Activated CD8-positive, alpha-beta memory T cell treated with anti-CD3 and anti-CD28 coated beads for 36 hours (primary cell): Measurements from ENCODE around the gene GTPBP2. TPM values are rescaled to one million over a fixed set of nuclear protein-coding genes. Genes with fewer than 3 reads are reported as not detected.
"Not testable (repeated sequence)": the region's sequence is repeated elsewhere in the genome, so short reads cannot be mapped to it uniquely, and the experiment has no call there.

Source experiments
- CTCF ChIA-PET: fragments of 350-600 bp; sonication (Branson Sonifier 250); formaldehyde crosslinking; loops from one replicate; lab custom pipeline; 2021; ENCODE audit warnings: antibody characterized with exemption; lab: Charles Lee
- POLR2A ChIA-PET: fragments of 350-600 bp; sonication (Branson Sonifier 250); formaldehyde crosslinking; loops from one replicate; lab custom pipeline; 2021; ENCODE audit warnings: antibody characterized with exemption; lab: Charles Lee
- total RNA-seq, 2 experiments: library from RNA; stranded (reverse); gene quantifications; one replicate each; pipeline ENCODE4 v1.2.3, GENCODE V29; 2021

GTPBP2 gene
- total RNA-seq, 2 experiments from 2014 or later, result 47.9 to 48.6 TPM

- CTCF ChIA-PET, result interaction anchor here (0.7 to 1.5 kb wide), 3 partner anchors 18 to 484 kb away, joined by 3 read pairs; no protein-coding TSS in a partner anchor
- POLR2A ChIA-PET, result no interaction called here
Measured at GRCh38 chr6:43610431-43610830, 18.6 kb downstream of the GTPBP2 start.

- CTCF ChIA-PET, result interaction anchor here (0.5 to 1.7 kb wide), 3 partner anchors 12 to 265 kb away, joined by 3 to 6 read pairs (median 5); no protein-coding TSS in a partner anchor
- POLR2A ChIA-PET, result no interaction called here
Measured at GRCh38 chr6:43609402-43609801, 19.7 kb downstream of the GTPBP2 start.

GRCh38 chr6:43608807-43609206 lies 20.3 kb downstream of the GTPBP2 start:
- POLR2A ChIA-PET, result interaction anchor here (0.5 kb wide), 1 partner anchor 38 kb away, joined by 4 read pairs; no protein-coding TSS in a partner anchor
- CTCF ChIA-PET, result interaction anchor here (0.5 to 1.7 kb wide), 8 partner anchors 10 to 265 kb away, joined by 3 to 6 read pairs (median 4); no protein-coding TSS in a partner anchor

GRCh38 chr6:43608310-43608763 lies 20.7 kb downstream of the GTPBP2 start:
- POLR2A ChIA-PET, result interaction anchor here (0.5 to 0.7 kb wide), 2 partner anchors 16 to 38 kb away, joined by 3 to 4 read pairs; no protein-coding TSS in a partner anchor
- CTCF ChIA-PET, result interaction anchor here (0.5 to 1.7 kb wide), 8 partner anchors 8 to 116 kb away, joined by 3 to 6 read pairs (median 4); no protein-coding TSS in a partner anchor

- POLR2A ChIA-PET, result no interaction called here
- CTCF ChIA-PET, result interaction anchor here (0.6 to 1.0 kb wide), 2 partner anchors 12 to 169 kb away, joined by 4 to 6 read pairs; no protein-coding TSS in a partner anchor
Measured at GRCh38 chr6:43606019-43606418, 23.0 kb downstream of the GTPBP2 start.

- ChIA-PET CTCF (no interaction called here), POLR2A (no interaction called here)
Measured at GRCh38 chr6:43604174-43604573, 24.9 kb downstream of the GTPBP2 start.

GRCh38 chr6:43600595-43600994 lies 28.5 kb downstream of the GTPBP2 start:
- CTCF ChIA-PET, result interaction anchor here (0.6 kb wide), 1 partner anchor 84 kb away, joined by 3 read pairs; the partner anchor contains the start of gene YIPF3
- POLR2A ChIA-PET, result no interaction called here

- ChIA-PET CTCF (no interaction called here), POLR2A (no interaction called here)
Measured at GRCh38 chr6:43593938-43594337, 35.1 kb downstream of the GTPBP2 start.

- POLR2A ChIA-PET, result interaction anchor here (0.7 kb wide), 1 partner anchor 657 kb away, joined by 3 read pairs; the partner anchor contains the start of gene HSP90AB1
- CTCF ChIA-PET, result not testable (repeated sequence)
Measured at GRCh38 chr6:43589564-43589963, 39.5 kb downstream of the GTPBP2 start.

- CTCF ChIA-PET, result no interaction called here
- POLR2A ChIA-PET, result no interaction called here
Measured at GRCh38 chr6:43588194-43588593, 40.9 kb downstream of the GTPBP2 start.

GRCh38 chr6:43584892-43585570 lies 44.0 kb downstream of the GTPBP2 start:
- POLR2A ChIA-PET, result interaction anchor here (1.1 kb wide), 1 partner anchor 31 kb away, joined by 6 read pairs; no protein-coding TSS in a partner anchor

GRCh38 chr6:43582911-43583310 lies 46.2 kb downstream of the GTPBP2 start:
- ChIA-PET CTCF (no interaction called here), POLR2A (interaction anchor here (0.6 kb wide), 1 partner anchor 45 kb away, joined by 3 read pairs; no protein-coding TSS in a partner anchor)

More at GRCh38 chr6:43584892-43585570, 44.0 kb downstream of the GTPBP2 start:
- CTCF ChIA-PET, result interaction anchor here (1.5 kb wide), 1 partner anchor 30 kb away, joined by 3 read pairs; no protein-coding TSS in a partner anchor

GRCh38 chr6:43579171-43579570 lies 49.9 kb downstream of the GTPBP2 start:
- POLR2A ChIA-PET, result no interaction called here
- CTCF ChIA-PET, result no interaction called here

GRCh38 chr6:43578748-43579147 lies 50.3 kb downstream of the GTPBP2 start:
- ChIA-PET CTCF (no interaction called here), POLR2A (no interaction called here)

GRCh38 chr6:43575772-43576551 lies 53.1 kb downstream of the GTPBP2 start, which contains the start of the genes POLH and XPO5:
TSS of gene POLH (plus strand) at chr6:43576185. CDS start at chr6:43582320, 6,135 bp downstream.
TSS of gene XPO5 (minus strand) at chr6:43576038. CDS start at chr6:43575864, 174 bp downstream.
- POLR2A ChIA-PET, result interaction anchor here (0.6 to 1.7 kb wide), 3 partner anchors 20 to 648 kb away, joined by 3 to 8 read pairs (median 3); partner anchors contain the start of gene GTPBP2
- CTCF ChIA-PET, result interaction anchor here (0.6 to 1.6 kb wide), 4 partner anchors 35 to 561 kb away, joined by 3 read pairs; partner anchors contain the start of genes POLR1C and YIPF3

- POLR2A ChIA-PET, result interaction anchor here (0.8 to 1.7 kb wide), 2 partner anchors 54 to 649 kb away, joined by 3 to 8 read pairs; partner anchors contain the start of gene GTPBP2
- CTCF ChIA-PET, result interaction anchor here (1.1 to 1.6 kb wide), 2 partner anchors 36 to 55 kb away, joined by 3 read pairs; no protein-coding TSS in a partner anchor
Measured at GRCh38 chr6:43575105-43575771, 53.8 kb downstream of the GTPBP2 start.

GRCh38 chr6:43572015-43572414 lies 57.0 kb downstream of the GTPBP2 start:
- POLR2A ChIA-PET, result no interaction called here
- CTCF ChIA-PET, result no interaction called here

GRCh38 chr6:43570876-43571441 lies 58.1 kb downstream of the GTPBP2 start:
- ChIA-PET POLR2A (interaction anchor here (0.6 kb wide), 1 partner anchor 41 kb away, joined by 3 read pairs; no protein-coding TSS in a partner anchor), CTCF (no interaction called here)
